Measurements from ENCODE around the gene ERAL1. TPM values are rescaled to one million over a fixed set of nuclear protein-coding genes. Genes with fewer than 3 reads are reported as not detected.
A peak's percentile ranks its signal among the peaks of the same experiment; 100 is the strongest.

Gene ERAL1
- total RNA-seq, 2 donors from 2014 or later: 55.9 to 105 TPM

GRCh38 chr17:28878158-28878910 is 23.5 kb downstream of the ERAL1 start:
- peaks cover 11 to 20% of the 10 kb centered on the region in 2 donors for H3K4me1 Mint-ChIP-seq (ENCODE audit: low read depth in 2 of 2)
- no peak overlapping the region for H3K4me3 Mint-ChIP-seq
- DNase-seq (ENCODE audit: low spot score) (no peak), ATAC-seq (no peak)
- H3K36me3 Mint-ChIP-seq: peaks cover 7% of the 10 kb centered on the region
- peak overlapping the region in 1 of 2 donors; percentile 20 for H3K27ac Mint-ChIP-seq
- H3K27me3 Mint-ChIP-seq: no peaks in the 10 kb centered on the region
- H3K9me3 Mint-ChIP-seq: no peaks in the 10 kb centered on the region

- Mint-ChIP-seq H3K27ac (peak overlapping the region in 1 of 2 donors; percentile 20), H3K36me3 (peaks cover 7% of the 10 kb centered on the region), H3K9me3 (no peaks in the 10 kb centered on the region), H3K4me1 (ENCODE audit: low read depth in 2 of 2) (peaks cover 11 to 20% of the 10 kb centered on the region in 2 donors), H3K4me3 (no peak overlapping the region), H3K27me3 (no peaks in the 10 kb centered on the region)
- DNase-seq (ENCODE audit: low spot score): no peak
- no peak for ATAC-seq
Observed at GRCh38 chr17:28878981-28879380, 24.2 kb downstream of the ERAL1 start.

GRCh38 chr17:28879886-28880571 is 25.2 kb downstream of the ERAL1 start:
- Mint-ChIP-seq H3K27me3 (no peaks in the 10 kb centered on the region), H3K4me3 (no peak overlapping the region), H3K4me1 (ENCODE audit: low read depth in 2 of 2) (peaks cover 14 to 22% of the 10 kb centered on the region in 2 donors), H3K9me3 (no peaks in the 10 kb centered on the region), H3K36me3 (peaks cover 7% of the 10 kb centered on the region), H3K27ac (no peak overlapping the region)
- DNase-seq (ENCODE audit: low spot score): no peak
- no peak for ATAC-seq

GRCh38 chr17:28880572-28880945 is 25.7 kb downstream of the ERAL1 start:
- H3K9me3 Mint-ChIP-seq: no peaks in the 10 kb centered on the region
- peaks cover 17 to 23% of the 10 kb centered on the region in 2 donors for H3K4me1 Mint-ChIP-seq (ENCODE audit: low read depth in 2 of 2)
- no peaks in the 10 kb centered on the region for H3K27me3 Mint-ChIP-seq
- ATAC-seq: no peak
- no peak overlapping the region for H3K4me3 Mint-ChIP-seq
- no peak overlapping the region for H3K27ac Mint-ChIP-seq
- H3K36me3 Mint-ChIP-seq: peaks cover 7% of the 10 kb centered on the region
- DNase-seq (ENCODE audit: low spot score): no peak

GRCh38 chr17:28881533-28882056 is 26.8 kb downstream of the ERAL1 start:
- Mint-ChIP-seq H3K27me3 (no peaks in the 10 kb centered on the region), H3K4me3 (no peak overlapping the region), H3K27ac (no peak overlapping the region), H3K4me1 (ENCODE audit: low read depth in 2 of 2) (peaks cover 11 to 13% of the 10 kb centered on the region in 2 donors), H3K9me3 (no peaks in the 10 kb centered on the region), H3K36me3 (peaks cover 7% of the 10 kb centered on the region)
- DNase-seq (ENCODE audit: low spot score) (no peak), ATAC-seq (no peak)

GRCh38 chr17:28882154-28882895 is 27.5 kb downstream of the ERAL1 start:
- Mint-ChIP-seq H3K27me3 (no peaks in the 10 kb centered on the region), H3K36me3 (peaks cover 7% of the 10 kb centered on the region), H3K27ac (no peak overlapping the region), H3K4me1 (ENCODE audit: low read depth in 2 of 2) (peaks cover 12 to 15% of the 10 kb centered on the region in 2 donors), H3K9me3 (no peaks in the 10 kb centered on the region), H3K4me3 (no peak overlapping the region)
- no peak for ATAC-seq
- DNase-seq (ENCODE audit: low spot score): no peak

- Mint-ChIP-seq H3K27me3 (no peaks in the 10 kb centered on the region), H3K4me1 (ENCODE audit: low read depth in 2 of 2) (peaks cover 6 to 21% of the 10 kb centered on the region in 2 donors), H3K27ac (no peak overlapping the region), H3K36me3 (peaks cover 7% of the 10 kb centered on the region), H3K9me3 (no peaks in the 10 kb centered on the region), H3K4me3 (no peak overlapping the region)
- no peak for DNase-seq (ENCODE audit: low spot score)
- ATAC-seq: no peak
Observed at GRCh38 chr17:28883967-28884702, 29.3 kb downstream of the ERAL1 start.

GRCh38 chr17:28885363-28885762 is 30.5 kb downstream of the ERAL1 start:
- H3K36me3 Mint-ChIP-seq: peaks cover under 1% of the 10 kb centered on the region
- no peak for DNase-seq (ENCODE audit: low spot score)
- peaks cover 6 to 24% of the 10 kb centered on the region in 2 donors for H3K4me1 Mint-ChIP-seq (ENCODE audit: low read depth in 2 of 2)
- H3K27me3 Mint-ChIP-seq: no peaks in the 10 kb centered on the region
- H3K27ac Mint-ChIP-seq: peak overlapping the region; percentile 31 to 48
- H3K9me3 Mint-ChIP-seq: no peaks in the 10 kb centered on the region
- no peak for ATAC-seq
- H3K4me3 Mint-ChIP-seq: no peak overlapping the region

- Mint-ChIP-seq H3K36me3 (no peaks in the 10 kb centered on the region), H3K4me1 (ENCODE audit: low read depth in 2 of 2) (peaks cover 7 to 26% of the 10 kb centered on the region in 2 donors), H3K27me3 (no peaks in the 10 kb centered on the region), H3K4me3 (no peak overlapping the region), H3K9me3 (no peaks in the 10 kb centered on the region), H3K27ac (peak overlapping the region in 1 of 2 donors; percentile 62)
- ATAC-seq (no peak), DNase-seq (ENCODE audit: low spot score) (no peak)
Observed at GRCh38 chr17:28885951-28886350, 31.1 kb downstream of the ERAL1 start.

- no peak for ATAC-seq
- Mint-ChIP-seq H3K27me3 (no peaks in the 10 kb centered on the region), H3K27ac (peak overlapping the region in 1 of 2 donors; percentile 42), H3K4me3 (no peak overlapping the region), H3K4me1 (ENCODE audit: low read depth in 2 of 2) (peaks cover 21 to 40% of the 10 kb centered on the region in 2 donors), H3K9me3 (no peaks in the 10 kb centered on the region), H3K36me3 (peaks cover 6% of the 10 kb centered on the region)
- DNase-seq (ENCODE audit: low spot score): no peak
Observed at GRCh38 chr17:28887871-28888471, 33.2 kb downstream of the ERAL1 start.

- H3K9me3 Mint-ChIP-seq: no peaks in the 10 kb centered on the region
- H3K27me3 Mint-ChIP-seq: no peaks in the 10 kb centered on the region
- ATAC-seq: no peak
- H3K4me1 Mint-ChIP-seq (ENCODE audit: low read depth in 2 of 2): peaks cover 30 to 48% of the 10 kb centered on the region in 2 donors
- peak overlapping the region; percentile 12 to 76 for H3K27ac Mint-ChIP-seq
- H3K36me3 Mint-ChIP-seq: peaks cover 6% of the 10 kb centered on the region
- no peak overlapping the region for H3K4me3 Mint-ChIP-seq
- no peak for DNase-seq (ENCODE audit: low spot score)
Observed at GRCh38 chr17:28888832-28889231, 34.0 kb downstream of the ERAL1 start.

- ATAC-seq (no peak), DNase-seq (ENCODE audit: low spot score) (no peak)
- Mint-ChIP-seq H3K4me3 (no peak overlapping the region), H3K27me3 (no peaks in the 10 kb centered on the region), H3K27ac (peak overlapping the region; percentile 45 to 87), H3K36me3 (peaks cover 6% of the 10 kb centered on the region), H3K4me1 (ENCODE audit: low read depth in 2 of 2) (peaks cover 31 to 47% of the 10 kb centered on the region in 2 donors), H3K9me3 (no peaks in the 10 kb centered on the region)
Observed at GRCh38 chr17:28889996-28890395, 35.2 kb downstream of the ERAL1 start.

- Mint-ChIP-seq H3K4me1 (ENCODE audit: low read depth in 2 of 2) (peaks cover 32 to 47% of the 10 kb centered on the region in 2 donors), H3K36me3 (peaks cover 6% of the 10 kb centered on the region), H3K9me3 (no peaks in the 10 kb centered on the region), H3K4me3 (peak overlapping the region; percentile 70), H3K27me3 (no peaks in the 10 kb centered on the region), H3K27ac (peak overlapping the region; percentile 87 to 100)
- ATAC-seq: no peak
- no peak for DNase-seq (ENCODE audit: low spot score)
Observed at GRCh38 chr17:28891201-28891600, 36.4 kb downstream of the ERAL1 start.

All from natural killer cell treated with Interleukin-12 subunit alpha and Interleukin-12 subunit beta and Interleukin-15 and Interleukin-18, amount 100 ng/mL, for 72 hours (primary cell).